ENCODE data around the gene SNX1. TPM values are rescaled to one million over a fixed set of nuclear protein-coding genes. Genes with fewer than 3 reads are reported as not detected.

The SNX1 gene
- polyA plus RNA-seq (35.7 and 44.7 TPM in 2 replicates), polyA minus RNA-seq (60.6 and 70.3 TPM in 2 replicates)

GRCh38 chr15:64095795-64096667 lies at the start of gene SNX1:
TSS of gene SNX1 (plus strand) at chr15:64095982. CDS start at chr15:64096014, 32 bp downstream.
- no peaks in the 10 kb centered on the region for H3K27me3 ChIP-seq (ENCODE audit: insufficient read depth, low read depth, low read length)
- peaks cover 64% of the 10 kb centered on the region for H3K79me2 ChIP-seq (replicated peaks; ENCODE audit: insufficient read depth, low read length)
- no peaks in the 10 kb centered on the region for H3F3A ChIP-seq (ENCODE audit: insufficient read depth, low read length, poor library complexity, severe bottlenecking)
- H3K9me3 ChIP-seq (ENCODE audit: low read length), result no peaks in the 10 kb centered on the region
- H3K4me3 ChIP-seq (ENCODE audit: low read length), result peak within 1 kb of the TSS; percentile 95
- TF ChIP-seq RAD21 (conservative IDR thresholded peaks at IDR 0.05) (peak; percentile 25), MXI1 (conservative IDR thresholded peaks at IDR 0.05; ENCODE audit: poor library complexity, severe bottlenecking) (peak; percentile 76), SMC3 (conservative IDR thresholded peaks at IDR 0.05; ENCODE audit: poor library complexity) (peak; percentile 42), CTCF (IDR thresholded peaks at IDR 0.05; ENCODE audit: poor library complexity, severe bottlenecking) (peak; percentile 24), EZH2 (IDR thresholded peaks at IDR 0.05; ENCODE audit: borderline replicate concordance, insufficient read depth, low read length, poor library complexity, severe bottlenecking) (no peak), TAF1 (IDR thresholded peaks at IDR 0.05; ENCODE audit: low read depth) (peak; percentile 91), EP300 (conservative IDR thresholded peaks at IDR 0.05; ENCODE audit: poor library complexity, severe bottlenecking) (peak; percentile 68), POLR2AphosphoS5 (IDR thresholded peaks at IDR 0.05) (peak; percentile 98)
- TF ChIP-seq, protein P1, sequence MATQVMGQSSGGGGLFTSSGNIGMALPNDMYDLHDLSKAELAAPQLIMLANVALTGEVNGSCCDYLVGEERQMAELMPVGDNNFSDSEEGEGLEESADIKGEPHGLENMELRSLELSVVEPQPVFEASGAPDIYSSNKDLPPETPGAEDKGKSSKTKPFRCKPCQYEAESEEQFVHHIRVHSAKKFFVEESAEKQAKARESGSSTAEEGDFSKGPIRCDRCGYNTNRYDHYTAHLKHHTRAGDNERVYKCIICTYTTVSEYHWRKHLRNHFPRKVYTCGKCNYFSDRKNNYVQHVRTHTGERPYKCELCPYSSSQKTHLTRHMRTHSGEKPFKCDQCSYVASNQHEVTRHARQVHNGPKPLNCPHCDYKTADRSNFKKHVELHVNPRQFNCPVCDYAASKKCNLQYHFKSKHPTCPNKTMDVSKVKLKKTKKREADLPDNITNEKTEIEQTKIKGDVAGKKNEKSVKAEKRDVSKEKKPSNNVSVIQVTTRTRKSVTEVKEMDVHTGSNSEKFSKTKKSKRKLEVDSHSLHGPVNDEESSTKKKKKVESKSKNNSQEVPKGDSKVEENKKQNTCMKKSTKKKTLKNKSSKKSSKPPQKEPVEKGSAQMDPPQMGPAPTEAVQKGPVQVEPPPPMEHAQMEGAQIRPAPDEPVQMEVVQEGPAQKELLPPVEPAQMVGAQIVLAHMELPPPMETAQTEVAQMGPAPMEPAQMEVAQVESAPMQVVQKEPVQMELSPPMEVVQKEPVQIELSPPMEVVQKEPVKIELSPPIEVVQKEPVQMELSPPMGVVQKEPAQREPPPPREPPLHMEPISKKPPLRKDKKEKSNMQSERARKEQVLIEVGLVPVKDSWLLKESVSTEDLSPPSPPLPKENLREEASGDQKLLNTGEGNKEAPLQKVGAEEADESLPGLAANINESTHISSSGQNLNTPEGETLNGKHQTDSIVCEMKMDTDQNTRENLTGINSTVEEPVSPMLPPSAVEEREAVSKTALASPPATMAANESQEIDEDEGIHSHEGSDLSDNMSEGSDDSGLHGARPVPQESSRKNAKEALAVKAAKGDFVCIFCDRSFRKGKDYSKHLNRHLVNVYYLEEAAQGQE (IDR thresholded peaks at IDR 0.05; ENCODE audit: borderline replicate concordance), result peak; percentile 86
- peak within 1 kb of the TSS; percentile 91 for H3K9ac ChIP-seq (ENCODE audit: low read length)
- no peaks in the 10 kb centered on the region for H3K36me3 ChIP-seq (ENCODE audit: insufficient read depth, low read length)
- H3K9me2 ChIP-seq (ENCODE audit: insufficient read depth, low read length), result no peaks in the 10 kb centered on the region
- peak within 1 kb of the TSS; percentile 83 for H3K27ac ChIP-seq (ENCODE audit: low read length)
- no peaks in the 10 kb centered on the region for H4K20me1 ChIP-seq (ENCODE audit: insufficient read depth)
- peak within 1 kb of the TSS; percentile 93 for H3K4me2 ChIP-seq (ENCODE audit: low read length)
- H2AFZ ChIP-seq (ENCODE audit: low read depth, low read length), result peak within 1 kb of the TSS; percentile 72

DNA sequence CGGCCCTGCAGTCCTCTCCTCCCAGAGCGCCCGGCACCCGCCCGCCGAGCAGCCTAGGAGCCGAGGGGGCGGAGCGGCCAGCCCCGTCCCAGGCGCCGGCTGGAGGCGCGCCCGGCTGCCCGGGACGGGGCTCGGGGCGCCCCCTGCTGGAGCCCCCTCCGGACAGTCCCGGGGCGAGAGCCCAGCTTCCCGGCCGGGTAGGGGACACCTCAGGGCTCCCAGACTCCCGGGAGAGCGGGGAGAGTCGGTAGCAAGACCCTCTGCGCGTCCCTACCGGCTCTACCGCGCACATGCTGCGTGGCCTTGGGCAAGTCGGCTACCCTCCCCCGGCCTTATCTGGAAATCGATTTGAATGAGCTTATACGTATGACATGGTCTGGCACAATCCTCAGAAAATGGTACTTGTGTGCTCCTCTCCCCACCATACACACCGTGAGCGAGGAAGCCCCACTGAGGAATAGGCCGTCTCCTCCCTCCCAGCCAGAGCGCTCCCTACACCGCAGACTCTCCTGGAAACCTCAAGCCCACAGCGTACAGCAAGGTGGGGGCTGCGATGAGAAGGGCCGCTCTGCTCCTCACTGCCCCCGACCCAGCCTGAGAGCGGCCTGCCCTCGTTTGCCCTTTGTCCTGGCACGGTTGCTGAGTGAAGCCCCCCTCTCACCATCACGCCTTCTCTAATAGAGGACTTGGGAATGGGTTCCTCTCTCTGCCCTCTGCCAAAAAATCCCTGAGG lies 49.2 kb upstream of the SNX1 start, which contains the start of gene DAPK2:
DAPK2 (minus strand) TSS at position 65 of the 733 bp plus-strand sequence. CDS start 6,224 bp downstream, outside the sequence.
- no peaks in the 10 kb centered on the region for H3K36me3 ChIP-seq (ENCODE audit: insufficient read depth, low read length)
- peaks cover 16% of the 10 kb centered on the region for H3K27me3 ChIP-seq (ENCODE audit: insufficient read depth, low read depth, low read length)
- H3F3A ChIP-seq (ENCODE audit: insufficient read depth, low read length, poor library complexity, severe bottlenecking), result no peaks in the 10 kb centered on the region
- H3K4me3 ChIP-seq (ENCODE audit: low read length), result peak within 1 kb of the TSS; percentile 62
- H3K4me2 ChIP-seq (ENCODE audit: low read length), result no peak within 1 kb of the TSS
- peak; percentile 66 for TF ChIP-seq SMC3 (conservative IDR thresholded peaks at IDR 0.05; ENCODE audit: poor library complexity)
- no peak for TF ChIP-seq EZH2 (IDR thresholded peaks at IDR 0.05; ENCODE audit: borderline replicate concordance, insufficient read depth, low read length, poor library complexity, severe bottlenecking)
- no peak for TF ChIP-seq EP300 (conservative IDR thresholded peaks at IDR 0.05; ENCODE audit: poor library complexity, severe bottlenecking)
- peak; percentile 49 for TF ChIP-seq RAD21 (conservative IDR thresholded peaks at IDR 0.05)
- TF ChIP-seq CTCF (IDR thresholded peaks at IDR 0.05; ENCODE audit: poor library complexity, severe bottlenecking), result peak; percentile 75
- TF ChIP-seq, protein P1 (IDR thresholded peaks at IDR 0.05; ENCODE audit: borderline replicate concordance), result no peak
- TF ChIP-seq MXI1 (conservative IDR thresholded peaks at IDR 0.05; ENCODE audit: poor library complexity, severe bottlenecking), result no peak
- TF ChIP-seq POLR2AphosphoS5 (IDR thresholded peaks at IDR 0.05), result no peak
- no peak for TF ChIP-seq TAF1 (IDR thresholded peaks at IDR 0.05; ENCODE audit: low read depth)
- no peaks in the 10 kb centered on the region for H4K20me1 ChIP-seq (ENCODE audit: insufficient read depth)
- no peaks in the 10 kb centered on the region for H3K9me3 ChIP-seq (ENCODE audit: low read length)
- no peaks in the 10 kb centered on the region for H3K9me2 ChIP-seq (ENCODE audit: insufficient read depth, low read length)
- H3K27ac ChIP-seq (ENCODE audit: low read length), result no peak within 1 kb of the TSS
- H3K79me2 ChIP-seq (replicated peaks; ENCODE audit: insufficient read depth, low read length), result no peaks in the 10 kb centered on the region
- H2AFZ ChIP-seq (ENCODE audit: low read depth, low read length), result no peak within 1 kb of the TSS
- peak within 1 kb of the TSS; percentile 5 for H3K9ac ChIP-seq (ENCODE audit: low read length)
